ENCODE results near the gene SAFB. TPM values are rescaled to one million over a fixed set of nuclear protein-coding genes. Genes with fewer than 3 reads are reported as not detected.
A peak's percentile ranks its signal among the peaks of the same experiment; 100 is the strongest.

Gene SAFB
- total RNA-seq, 2 donors from 2014 or later: 56.1 to 82.5 TPM

- ATAC-seq (no peak), DNase-seq (no peak)
- intact Hi-C loops (cut with DNase I, micrococcal nuclease): no loop called here
Observed at GRCh38 chr19:5646703-5647102, 23.8 kb downstream of the SAFB start.

- intact Hi-C loops (cut with DNase I, micrococcal nuclease): no loop called here
- ATAC-seq (no peak), DNase-seq (no peak)
Observed at GRCh38 chr19:5648464-5648863, 25.6 kb downstream of the SAFB start.

DNA sequence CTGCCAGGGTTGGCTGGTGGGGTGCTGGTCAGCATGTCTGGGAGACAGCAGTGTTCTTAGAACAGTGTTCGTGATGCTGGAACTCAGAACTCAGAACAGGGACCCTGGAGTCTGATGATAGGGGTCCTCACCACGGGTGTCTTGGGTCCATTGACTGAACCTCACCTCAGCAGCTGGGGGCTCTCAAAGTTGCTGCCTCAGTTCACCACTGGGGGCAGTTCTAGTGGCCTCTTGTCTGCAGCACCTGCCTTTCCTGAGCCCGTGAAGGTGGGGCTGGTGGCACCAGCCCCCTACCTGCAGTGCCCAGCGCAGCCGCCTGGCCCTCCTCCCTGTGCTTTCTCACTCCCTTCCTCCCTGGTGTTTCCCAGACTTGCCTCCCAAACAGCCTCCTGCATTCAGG, 28.5 kb downstream of the SAFB start:
- intact Hi-C loops (cut with DNase I, micrococcal nuclease): no loop called here
- DNase-seq: no peak
- no peak for ATAC-seq

DNA sequence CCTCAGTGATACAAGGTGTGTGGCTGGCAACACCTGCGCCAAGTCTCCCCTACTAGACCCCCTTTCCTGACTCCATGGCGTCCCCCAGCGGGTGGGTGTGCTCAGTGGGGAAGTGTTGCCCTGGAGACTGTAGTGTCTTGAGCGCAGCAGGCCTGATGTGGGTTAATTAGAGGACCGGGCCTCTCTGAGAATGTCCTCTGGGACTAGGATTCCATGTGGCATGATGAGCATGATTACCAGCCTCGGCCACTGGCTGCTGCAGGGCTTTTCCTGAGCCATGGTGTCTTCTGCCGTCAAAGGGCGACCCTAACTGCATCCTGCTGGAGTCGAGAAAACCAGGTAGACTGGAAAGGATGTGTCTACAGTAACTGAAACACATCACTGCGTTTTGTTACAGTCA, 29.4 kb downstream of the SAFB start:
- DNase-seq (no peak), ATAC-seq (no peak)
- intact Hi-C loops (cut with DNase I, micrococcal nuclease): no loop called here

- intact Hi-C loops (cut with DNase I, micrococcal nuclease): no loop called here
- ATAC-seq: no peak
- DNase-seq: no peak
Observed at GRCh38 chr19:5654931-5655330, 32.0 kb downstream of the SAFB start.

DNA sequence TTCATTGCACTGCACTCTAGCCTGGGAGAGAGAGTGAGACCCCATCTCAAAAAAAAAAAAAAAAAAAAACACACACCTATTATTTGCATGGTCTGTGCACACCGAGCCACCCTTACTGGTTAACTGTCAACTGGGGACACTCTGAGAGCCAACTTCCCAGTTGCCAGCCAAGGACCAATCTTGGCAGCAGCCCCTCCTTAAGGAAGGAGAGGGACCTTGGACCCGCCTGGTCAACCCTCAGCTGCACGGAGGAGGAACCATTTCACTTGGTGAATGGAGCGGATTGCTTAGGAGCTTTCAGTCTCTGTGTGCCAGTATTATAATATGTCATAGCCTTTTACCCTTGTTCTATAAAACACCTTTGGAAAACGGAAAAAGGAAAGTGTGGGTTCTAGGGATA, 32.5 kb downstream of the SAFB start:
- intact Hi-C loops (cut with DNase I, micrococcal nuclease): no loop called here

DNA sequence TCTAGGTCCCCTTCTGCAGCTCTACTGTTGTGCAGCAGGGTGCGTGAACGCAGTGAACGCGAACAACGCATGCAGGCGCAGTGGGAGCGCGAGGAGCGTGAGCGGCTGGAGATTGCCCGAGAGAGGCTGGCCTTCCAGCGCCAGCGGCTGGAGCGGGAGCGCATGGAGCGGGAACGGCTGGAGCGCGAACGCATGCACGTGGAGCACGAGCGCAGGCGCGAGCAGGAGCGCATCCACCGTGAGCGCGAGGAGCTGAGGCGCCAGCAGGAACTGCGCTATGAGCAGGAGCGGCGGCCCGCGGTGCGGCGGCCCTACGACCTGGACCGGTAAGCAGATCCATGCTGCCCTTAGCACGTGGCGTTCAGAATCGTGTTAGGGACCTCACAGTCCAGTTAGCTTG, 38.6 kb downstream of the SAFB start:
- no peak for DNase-seq
- intact Hi-C loops (cut with DNase I, micrococcal nuclease): no loop called here
- ATAC-seq: no peak

More for the DNA sequence above, 32.5 kb downstream of the SAFB start:
- ATAC-seq: peak; percentile 95
- DNase-seq: peak in 1 of 2 donors; percentile 30

DNA sequence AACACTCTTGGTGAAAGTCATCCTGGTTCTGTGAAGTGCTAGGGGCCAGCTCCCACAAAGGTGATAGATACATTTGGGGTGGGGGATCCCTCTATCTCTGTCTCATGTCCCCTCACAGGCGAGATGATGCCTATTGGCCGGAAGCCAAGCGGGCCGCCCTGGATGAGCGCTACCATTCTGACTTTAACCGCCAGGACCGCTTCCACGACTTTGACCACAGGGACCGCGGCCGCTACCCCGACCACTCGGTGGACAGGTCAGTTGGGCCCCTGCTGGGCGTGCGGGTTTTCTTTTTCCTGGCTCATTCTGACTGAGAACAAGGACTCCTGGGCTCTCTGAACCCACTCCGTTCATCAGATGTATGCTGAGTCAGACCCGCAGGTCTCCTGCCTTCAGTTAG, 41.0 kb downstream of the SAFB start:
- ATAC-seq: no peak
- no peak for DNase-seq

GRCh38 chr19:5664515-5664914, 41.6 kb downstream of the SAFB start:
- no peak for ATAC-seq
- no peak for DNase-seq
- intact Hi-C loops (cut with DNase I, micrococcal nuclease): no loop called here

More for the DNA sequence above, 41.0 kb downstream of the SAFB start:
- intact Hi-C loops (cut with DNase I, micrococcal nuclease): no loop called here

GRCh38 chr19:5665781-5666513, 43.1 kb downstream of the SAFB start:
- intact Hi-C loops (cut with DNase I, micrococcal nuclease): no loop called here
- ATAC-seq (peak; percentile 31), DNase-seq (no peak)

GRCh38 chr19:5666921-5667610, 44.2 kb downstream of the SAFB start:
- DNase-seq: no peak
- intact Hi-C loops (cut with DNase I, micrococcal nuclease): no loop called here
- peak; percentile 13 for ATAC-seq

GRCh38 chr19:5667751-5668271, 44.9 kb downstream of the SAFB start:
- intact Hi-C loops (cut with DNase I, micrococcal nuclease): no loop called here
- no peak for ATAC-seq
- no peak for DNase-seq

DNA sequence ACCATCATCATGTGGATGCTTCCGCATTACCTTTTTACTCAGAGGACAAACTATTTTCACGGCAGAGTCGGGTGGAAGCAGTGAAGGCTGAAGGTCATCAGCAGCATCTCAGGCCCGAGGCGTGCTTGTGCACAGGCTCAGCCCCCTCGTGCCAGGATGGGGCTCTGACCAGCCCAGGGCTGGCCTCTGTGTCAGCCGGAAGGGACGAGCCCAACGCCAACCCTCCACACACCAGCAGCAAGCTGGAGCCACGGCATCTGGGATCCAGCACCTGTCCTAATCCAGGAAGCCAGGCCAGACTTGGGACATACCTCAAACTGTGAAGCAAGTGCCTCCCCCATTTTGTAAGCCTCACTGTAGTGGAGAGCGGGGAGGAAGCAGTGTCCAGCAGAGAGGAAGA, 46.3 kb downstream of the SAFB start:
- DNase-seq (no peak), ATAC-seq (no peak)
- intact Hi-C loops (cut with DNase I, micrococcal nuclease): no loop called here

- no peak for DNase-seq
- intact Hi-C loops (cut with DNase I, micrococcal nuclease): no loop called here
- ATAC-seq: no peak
Observed at GRCh38 chr19:5671600-5671999, 48.7 kb downstream of the SAFB start.

DNA sequence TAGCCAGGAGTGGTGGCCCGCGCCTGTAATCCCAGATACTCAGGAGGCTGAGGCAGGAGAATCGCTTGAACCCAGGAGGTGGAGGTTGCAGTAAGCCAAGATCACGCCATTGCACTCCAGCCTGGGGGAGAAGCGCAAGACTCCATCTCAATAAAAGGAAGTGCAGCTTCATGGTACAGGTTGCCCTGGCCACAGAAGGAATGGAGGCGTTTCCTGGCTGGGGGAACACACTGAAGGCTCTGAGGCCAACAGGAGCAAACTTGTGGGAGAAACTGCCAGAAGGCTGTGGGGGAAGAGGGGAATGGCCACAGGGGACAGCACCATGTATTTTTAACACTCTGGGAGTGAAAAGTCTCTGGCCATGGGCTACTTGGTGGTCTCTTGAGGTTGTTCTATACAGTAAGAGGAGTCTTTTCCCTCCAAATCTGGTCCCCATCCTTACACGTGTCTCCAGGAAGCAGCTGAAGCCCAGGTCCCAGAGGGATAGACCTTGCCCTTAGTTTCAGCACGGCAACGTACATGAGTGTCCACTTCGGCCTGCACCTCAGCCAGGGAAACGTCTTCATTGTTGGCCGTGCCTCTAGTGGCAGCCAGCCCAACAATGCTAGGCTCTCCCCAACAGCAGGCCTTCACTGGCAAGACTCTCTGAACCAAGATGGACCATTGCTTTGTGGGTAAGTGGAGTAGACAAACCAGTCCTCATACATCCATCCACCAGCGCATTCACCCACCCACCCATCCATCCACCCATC, 50.0 kb downstream of the SAFB start:
- DNase-seq (no peak), ATAC-seq (no peak)
- intact Hi-C loops (cut with DNase I, micrococcal nuclease): no loop called here

DNA sequence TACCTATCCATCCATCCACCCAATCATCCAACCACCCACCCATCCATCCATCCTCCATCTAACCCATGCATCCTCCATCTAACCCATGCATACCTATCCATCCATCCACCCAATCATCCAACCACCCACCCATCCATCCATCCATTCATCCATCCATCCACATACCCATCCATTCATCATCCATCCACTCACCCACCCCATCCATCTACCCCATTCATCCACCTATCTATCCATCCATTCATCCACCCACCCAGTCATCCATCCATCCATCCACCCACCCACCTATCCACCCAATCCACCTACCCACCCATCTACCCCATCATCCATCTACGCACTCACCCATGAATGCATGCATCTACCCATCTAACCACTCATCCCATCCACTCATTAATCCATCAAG, 50.9 kb downstream of the SAFB start:
- ATAC-seq (no peak), DNase-seq (no peak)
- intact Hi-C loops (cut with DNase I, micrococcal nuclease): no loop called here

DNA sequence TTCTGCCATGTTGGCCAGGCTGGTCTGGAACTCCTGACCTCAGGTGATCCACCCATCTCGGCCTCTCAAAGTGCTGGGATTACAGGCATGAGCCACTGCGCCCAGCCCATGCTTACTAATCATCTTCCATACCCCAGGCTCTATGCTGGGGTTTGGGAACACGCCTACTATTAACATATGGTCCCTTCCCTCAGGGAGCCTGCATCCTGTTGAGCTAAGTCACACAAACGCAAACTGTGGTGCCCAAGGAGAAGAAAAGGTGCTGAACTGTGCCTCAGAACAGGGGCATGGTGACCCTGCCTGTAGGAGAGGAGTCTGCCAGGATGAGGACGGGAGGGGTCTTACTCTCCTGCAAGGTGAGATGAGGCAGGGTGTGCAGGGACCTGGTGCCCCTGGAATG, 51.8 kb downstream of the SAFB start:
- DNase-seq: no peak
- ATAC-seq: no peak
- intact Hi-C loops (cut with DNase I, micrococcal nuclease): no loop called here

GRCh38 chr19:5676105-5676771, 53.4 kb downstream of the SAFB start:
- intact Hi-C loops (cut with DNase I, micrococcal nuclease): no loop called here
- ATAC-seq: no peak
- no peak for DNase-seq

DNA sequence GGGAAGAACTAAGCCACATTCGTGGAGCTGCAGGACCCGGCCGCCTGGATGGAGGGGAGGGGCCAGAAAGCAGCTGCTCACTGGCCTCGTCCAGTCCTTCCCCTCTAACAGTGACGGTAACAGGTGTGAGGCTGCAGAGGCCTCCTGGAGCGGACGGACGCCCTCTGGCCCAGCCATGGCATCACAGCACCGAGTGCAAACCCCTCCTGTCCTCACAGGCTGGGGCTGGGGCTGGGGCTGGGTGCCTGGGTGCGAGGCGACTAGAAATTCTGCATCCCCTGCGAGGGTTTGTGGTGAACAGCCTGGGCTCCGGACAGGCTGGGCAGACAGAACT, 53.9 kb downstream of the SAFB start:
- intact Hi-C loops (cut with DNase I, micrococcal nuclease): no loop called here
- DNase-seq (no peak), ATAC-seq (no peak)

Measured in left colon (tissue), 2 donors.